ENCODE data around the gene N4BP3.

Gene N4BP3

DNA sequence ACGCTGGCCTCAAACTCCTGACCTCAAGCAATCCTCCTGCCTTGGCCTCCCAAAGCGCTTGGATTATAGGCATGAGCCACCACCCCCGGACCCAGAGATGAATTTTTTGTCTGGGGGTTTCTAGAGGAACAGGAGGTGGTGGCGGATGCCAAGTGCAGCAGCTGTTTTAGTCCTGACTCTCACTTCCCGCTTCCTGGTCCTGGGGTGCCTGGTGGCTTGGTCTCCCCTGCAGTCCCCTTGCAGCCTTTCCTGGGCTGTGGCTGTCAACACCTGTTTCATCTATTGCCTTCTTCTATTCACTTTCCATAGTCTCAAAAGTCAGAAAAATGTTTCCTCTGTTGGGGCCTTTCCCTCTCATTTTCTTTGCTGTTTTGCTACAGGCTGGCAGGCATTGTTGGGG lies 46.8 kb downstream of the N4BP3 start:
- in situ Hi-C loops (cut with HindIII; ENCODE audit: low pct_ligation_motif_present, low sequenced_read_pairs), result no loop called here
- H3K27ac ChIP-seq, result no peak overlapping the region
- H3K27me3 ChIP-seq (replicated peaks), result no peaks in the 10 kb centered on the region

DNA sequence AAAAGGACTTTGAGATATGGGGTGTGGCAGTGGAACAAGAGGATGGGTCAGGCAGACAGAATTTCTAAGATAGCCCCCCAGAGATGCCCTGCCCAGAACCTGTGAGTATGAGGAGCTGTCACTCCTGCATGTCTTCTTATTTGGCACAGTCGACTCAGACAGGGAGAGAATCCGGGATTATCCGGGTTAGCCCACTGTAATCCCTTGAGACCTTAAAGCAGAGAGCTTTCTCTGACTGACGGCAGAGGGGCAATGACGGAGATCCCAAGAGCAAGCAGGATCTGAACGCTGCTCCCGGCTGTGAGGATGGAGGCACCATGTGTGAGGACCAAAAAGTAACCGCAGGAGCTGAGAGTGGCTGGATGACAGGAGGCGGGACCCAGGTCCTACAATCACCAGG lies 49.1 kb downstream of the N4BP3 start:
- no peak overlapping the region for H3K27ac ChIP-seq
- H3K36me3 ChIP-seq (replicated peaks), result no peaks in the 10 kb centered on the region
- no peak overlapping the region for H3K4me3 ChIP-seq (ENCODE audit: low read depth, low read length)
- H3K27me3 ChIP-seq (replicated peaks), result peaks cover 3% of the 10 kb centered on the region
- TF ChIP-seq, protein P1, sequence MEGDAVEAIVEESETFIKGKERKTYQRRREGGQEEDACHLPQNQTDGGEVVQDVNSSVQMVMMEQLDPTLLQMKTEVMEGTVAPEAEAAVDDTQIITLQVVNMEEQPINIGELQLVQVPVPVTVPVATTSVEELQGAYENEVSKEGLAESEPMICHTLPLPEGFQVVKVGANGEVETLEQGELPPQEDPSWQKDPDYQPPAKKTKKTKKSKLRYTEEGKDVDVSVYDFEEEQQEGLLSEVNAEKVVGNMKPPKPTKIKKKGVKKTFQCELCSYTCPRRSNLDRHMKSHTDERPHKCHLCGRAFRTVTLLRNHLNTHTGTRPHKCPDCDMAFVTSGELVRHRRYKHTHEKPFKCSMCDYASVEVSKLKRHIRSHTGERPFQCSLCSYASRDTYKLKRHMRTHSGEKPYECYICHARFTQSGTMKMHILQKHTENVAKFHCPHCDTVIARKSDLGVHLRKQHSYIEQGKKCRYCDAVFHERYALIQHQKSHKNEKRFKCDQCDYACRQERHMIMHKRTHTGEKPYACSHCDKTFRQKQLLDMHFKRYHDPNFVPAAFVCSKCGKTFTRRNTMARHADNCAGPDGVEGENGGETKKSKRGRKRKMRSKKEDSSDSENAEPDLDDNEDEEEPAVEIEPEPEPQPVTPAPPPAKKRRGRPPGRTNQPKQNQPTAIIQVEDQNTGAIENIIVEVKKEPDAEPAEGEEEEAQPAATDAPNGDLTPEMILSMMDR (IDR thresholded peaks at IDR 0.05; ENCODE audit: low read depth, low read length, missing control alignments), result no peak
- in situ Hi-C loops (cut with HindIII; ENCODE audit: low pct_ligation_motif_present, low sequenced_read_pairs), result no loop called here
- DNase-seq, result no peak

More for the DNA sequence above, 46.8 kb downstream of the N4BP3 start:
- no peak overlapping the region for H3K4me3 ChIP-seq (ENCODE audit: low read depth, low read length)
- H3K36me3 ChIP-seq (replicated peaks), result no peaks in the 10 kb centered on the region
- TF ChIP-seq, protein P1 (IDR thresholded peaks at IDR 0.05; ENCODE audit: low read depth, low read length, missing control alignments), result no peak
- no peak for DNase-seq

DNA sequence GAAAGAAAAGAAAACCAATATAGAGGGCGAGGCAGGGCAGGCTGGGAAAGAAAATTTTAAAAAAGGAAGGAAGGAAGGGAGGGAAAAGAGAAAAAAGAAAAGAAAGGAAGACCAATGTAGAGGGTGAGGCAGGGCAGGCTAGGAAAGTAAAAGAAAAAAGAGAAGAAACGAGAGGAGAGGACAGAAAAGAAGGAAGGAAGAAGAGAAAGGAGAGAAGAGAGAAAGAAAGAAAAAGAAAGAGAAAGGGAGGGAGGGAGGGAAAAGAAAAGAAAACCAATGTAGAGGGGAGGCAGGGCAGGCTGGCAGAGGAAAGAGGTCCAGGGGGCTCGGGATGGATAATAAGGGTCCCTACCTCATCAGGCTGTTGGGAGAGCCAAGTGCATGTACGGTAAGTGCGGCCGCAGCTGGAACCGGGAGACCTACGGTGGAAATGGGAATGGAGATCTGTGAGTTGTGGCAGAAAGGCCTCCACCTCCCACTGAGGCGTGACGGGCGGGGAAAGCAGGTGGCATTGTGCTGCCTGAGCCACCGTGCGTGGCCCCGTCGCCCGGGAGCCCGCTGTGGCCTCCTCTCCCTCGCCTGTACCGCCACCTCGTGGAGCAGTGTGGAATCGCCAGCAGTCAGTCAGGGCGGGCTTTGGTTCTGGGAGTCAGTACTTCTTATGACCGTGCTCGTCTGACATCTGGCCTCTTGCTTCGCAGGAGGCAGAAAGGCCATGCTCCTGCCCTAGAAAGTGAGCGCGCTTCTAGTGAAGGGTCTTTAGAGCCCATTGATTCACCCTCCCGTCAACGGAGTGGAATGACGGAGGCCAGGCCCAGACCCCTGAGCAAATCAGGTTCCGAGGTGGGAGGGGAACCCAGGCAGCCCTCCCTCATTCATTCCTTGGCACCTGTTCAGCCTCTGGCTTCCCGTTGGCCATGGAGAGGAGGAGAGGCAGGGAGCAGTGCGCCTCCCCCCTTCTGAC lies 50.7 kb downstream of the N4BP3 start:
- DNase-seq, result peak; percentile 42
- H3K27ac ChIP-seq, result no peak overlapping the region
- TF ChIP-seq, protein P1 (IDR thresholded peaks at IDR 0.05; ENCODE audit: low read depth, low read length, missing control alignments), result peak; percentile 99
- no peaks in the 10 kb centered on the region for H3K36me3 ChIP-seq (replicated peaks)
- no peak overlapping the region for H3K4me3 ChIP-seq (ENCODE audit: low read depth, low read length)
- H3K27me3 ChIP-seq (replicated peaks), result peaks cover 3% of the 10 kb centered on the region
- in situ Hi-C loops (cut with HindIII; ENCODE audit: low pct_ligation_motif_present, low sequenced_read_pairs), result no loop called here

DNA sequence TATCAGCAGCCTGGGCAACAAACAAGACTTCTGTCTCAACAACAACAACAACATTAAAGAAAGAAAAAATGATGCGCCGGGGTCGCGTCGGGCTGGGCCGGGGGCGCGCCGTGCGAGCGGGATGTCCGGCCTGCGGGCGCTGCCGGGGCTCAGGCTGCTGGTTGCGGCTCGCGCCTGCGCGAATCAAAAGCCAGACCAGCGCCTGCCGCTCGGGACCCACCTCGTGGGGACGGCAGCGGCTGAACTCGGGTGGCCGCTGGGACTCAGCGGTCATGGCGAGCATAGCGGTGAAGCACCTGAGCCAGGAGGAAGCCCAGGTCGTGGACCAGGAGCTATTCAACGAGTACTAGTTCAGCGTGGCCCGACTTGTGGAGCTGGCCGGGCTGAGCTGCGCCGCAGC lies 52.2 kb downstream of the N4BP3 start:
- Histone ChIP-seq H3K36me3 (replicated peaks) (no peaks in the 10 kb centered on the region), H3K4me3 (ENCODE audit: low read depth, low read length) (no peak overlapping the region), H3K27ac (no peak overlapping the region), H3K27me3 (replicated peaks) (peaks cover 3% of the 10 kb centered on the region)
- in situ Hi-C loops (cut with HindIII; ENCODE audit: low pct_ligation_motif_present, low sequenced_read_pairs), result no loop called here
- TF ChIP-seq, protein P1 (IDR thresholded peaks at IDR 0.05; ENCODE audit: low read depth, low read length, missing control alignments), result no peak
- DNase-seq, result no peak

DNA sequence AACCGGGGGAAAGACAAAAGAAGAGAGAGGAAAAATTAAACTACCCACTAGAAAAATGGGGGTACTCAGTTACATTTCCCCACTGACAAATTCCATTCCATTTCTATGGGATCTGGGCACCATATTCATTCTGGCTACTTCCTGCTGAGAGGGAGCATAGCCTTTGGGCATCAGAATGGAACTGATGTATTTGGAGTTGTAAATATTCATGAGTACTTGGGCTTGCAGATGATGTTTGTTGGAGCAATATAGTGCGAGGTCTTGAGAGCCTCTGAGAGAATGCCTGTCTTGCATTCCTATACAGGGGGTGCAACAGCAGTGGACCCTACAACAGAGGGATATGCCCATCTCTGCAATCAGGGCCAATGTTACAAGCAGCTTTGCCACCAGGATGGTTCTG lies 57.1 kb downstream of the N4BP3 start:
- no peak overlapping the region for H3K4me3 ChIP-seq (ENCODE audit: low read depth, low read length)
- TF ChIP-seq, protein P1 (IDR thresholded peaks at IDR 0.05; ENCODE audit: low read depth, low read length, missing control alignments), result no peak
- no peaks in the 10 kb centered on the region for H3K36me3 ChIP-seq (replicated peaks)
- in situ Hi-C loops (cut with HindIII; ENCODE audit: low pct_ligation_motif_present, low sequenced_read_pairs), result no loop called here
- H3K27me3 ChIP-seq (replicated peaks), result peaks cover 3% of the 10 kb centered on the region
- no peak overlapping the region for H3K27ac ChIP-seq
- no peak for DNase-seq
